ENCODE results near the gene FOXR1.

FOXR1 gene

DNA sequence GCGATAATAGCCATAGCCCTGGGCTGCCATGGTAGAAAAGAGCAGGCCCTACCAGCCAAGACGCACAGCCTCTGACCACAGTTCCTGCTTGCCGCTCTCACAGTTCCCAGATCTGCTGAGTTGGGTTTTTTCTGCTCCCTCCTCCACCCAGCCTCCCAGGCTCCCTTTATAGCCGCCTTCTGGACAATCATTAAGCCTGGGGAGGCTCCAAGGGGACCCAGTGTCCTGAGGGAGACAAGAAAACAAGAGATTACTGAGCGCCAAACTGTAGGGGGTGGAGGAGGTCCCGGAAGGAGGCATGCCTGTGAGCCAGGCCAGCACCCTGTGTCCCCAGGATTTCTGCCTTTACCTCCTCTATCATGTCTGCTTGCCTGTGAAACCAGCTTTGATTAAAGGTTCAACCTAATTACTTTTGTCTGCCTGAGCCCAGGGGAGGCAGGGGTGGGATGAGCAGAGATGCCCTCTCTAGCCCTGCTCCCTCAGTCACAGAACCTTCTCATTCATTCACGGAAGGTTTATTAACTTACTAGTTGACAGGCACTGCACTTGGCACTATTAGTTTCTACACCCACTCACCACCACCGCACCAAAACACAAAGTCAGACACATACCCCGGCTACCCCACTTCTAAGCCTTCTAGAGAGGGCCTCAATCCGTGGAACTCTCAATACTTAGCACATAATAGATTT lies 57.9 kb downstream of the FOXR1 start:
- Histone ChIP-seq H3K23ac (ENCODE audit: low read length in 2 of 2) (no peak overlapping the region), H2AFZ (ENCODE audit: low read depth, low read length) (no peak overlapping the region), H3K27me3 (ENCODE audit: control insufficient read depth in 1 of 2, insufficient read depth in 1 of 2, low read length in 2 of 2) (no peaks in the 10 kb centered on the region), H3K4me2 (ENCODE audit: low read length, poor library complexity, severe bottlenecking) (peak overlapping the region; percentile 88), H3K27ac (ENCODE audit: low read length, poor library complexity, severe bottlenecking) (peak overlapping the region; percentile 93), H3K14ac (ENCODE audit: low read length in 2 of 2) (no peak overlapping the region), H3K4me1 (ENCODE audit: control insufficient read depth, insufficient read depth, low read depth, low read length) (peaks cover 41% of the 10 kb centered on the region), H3K79me1 (replicated peaks; ENCODE audit: low read length, poor library complexity, severe bottlenecking) (peaks cover 32% of the 10 kb centered on the region), H4K8ac (ENCODE audit: low read length) (no peak overlapping the region), H3K36me3 (ENCODE audit: control insufficient read depth in 1 of 2, insufficient read depth in 2 of 2, low read depth in 1 of 2, low read length in 2 of 2) (peaks cover 24 to 38% of the 10 kb centered on the region in 2 experiments), H2AK5ac (ENCODE audit: low read length, severe bottlenecking) (peak overlapping the region; percentile 98), H3K9me3 (ENCODE audit: control insufficient read depth, low read length) (no peaks in the 10 kb centered on the region), H2BK120ac (ENCODE audit: low read depth, low read length) (peak overlapping the region; percentile 29), H3K4me3 (ENCODE audit: insufficient read depth in 1 of 2, low read depth in 1 of 2, low read length in 2 of 2) (peak overlapping the region; percentile 7 to 95), H2BK5ac (ENCODE audit: low read depth, low read length, poor library complexity, severe bottlenecking) (peak overlapping the region; percentile 24), H3K18ac (ENCODE audit: low read depth in 1 of 2, low read length in 2 of 2) (no peak overlapping the region), H2BK15ac (ENCODE audit: low read depth, poor library complexity, severe bottlenecking) (no peak overlapping the region), H3K9ac (ENCODE audit: low read length) (peak overlapping the region; percentile 85), H4K91ac (ENCODE audit: low read length) (peak overlapping the region; percentile 46), H3K4ac (ENCODE audit: low read depth in 1 of 2, low read length in 2 of 2) (peak overlapping the region in 1 of 2 experiments; percentile 26), H2BK12ac (ENCODE audit: low read length in 2 of 2) (peak overlapping the region in 1 of 2 experiments; percentile 60)
- DNase-seq = peak; percentile 44
- WGBS = 38% methylated on average over 10 of the region's 10 CpGs

GRCh38 chr11:119030029-119030328 lies 58.4 kb downstream of the FOXR1 start:
- H2BK120ac ChIP-seq (ENCODE audit: low read depth, low read length) = no peak overlapping the region
- H4K91ac ChIP-seq (ENCODE audit: low read length) = no peak overlapping the region
- no peak overlapping the region for H3K23ac ChIP-seq (ENCODE audit: low read length in 2 of 2)
- peak overlapping the region in 1 of 2 experiments; percentile 35 for H3K14ac ChIP-seq (ENCODE audit: low read length in 2 of 2)
- WGBS = 1% methylated on average over 13 of the region's 13 CpGs
- no peak overlapping the region for H2AK5ac ChIP-seq (ENCODE audit: low read length, severe bottlenecking)
- H3K27ac ChIP-seq (ENCODE audit: low read length, poor library complexity, severe bottlenecking) = peak overlapping the region; percentile 93
- H3K9ac ChIP-seq (ENCODE audit: low read length) = peak overlapping the region; percentile 85
- H3K4me3 ChIP-seq (ENCODE audit: insufficient read depth in 1 of 2, low read depth in 1 of 2, low read length in 2 of 2) = peak overlapping the region; percentile 89 to 95
- H3K4me2 ChIP-seq (ENCODE audit: low read length, poor library complexity, severe bottlenecking) = peak overlapping the region; percentile 88
- H2AFZ ChIP-seq (ENCODE audit: low read depth, low read length) = peak overlapping the region; percentile 85
- H3K79me1 ChIP-seq (replicated peaks; ENCODE audit: low read length, poor library complexity, severe bottlenecking) = peaks cover 27% of the 10 kb centered on the region
- H4K8ac ChIP-seq (ENCODE audit: low read length) = no peak overlapping the region
- H2BK15ac ChIP-seq (ENCODE audit: low read depth, poor library complexity, severe bottlenecking) = no peak overlapping the region
- peak overlapping the region; percentile 15 to 81 for H3K18ac ChIP-seq (ENCODE audit: low read depth in 1 of 2, low read length in 2 of 2)
- H3K9me3 ChIP-seq (ENCODE audit: control insufficient read depth, low read length) = no peaks in the 10 kb centered on the region
- peaks cover 20 to 33% of the 10 kb centered on the region in 2 experiments for H3K36me3 ChIP-seq (ENCODE audit: control insufficient read depth in 1 of 2, insufficient read depth in 2 of 2, low read depth in 1 of 2, low read length in 2 of 2)
- DNase-seq = no peak
- H3K4me1 ChIP-seq (ENCODE audit: control insufficient read depth, insufficient read depth, low read depth, low read length) = peaks cover 41% of the 10 kb centered on the region
- H3K27me3 ChIP-seq (ENCODE audit: control insufficient read depth in 1 of 2, insufficient read depth in 1 of 2, low read length in 2 of 2) = no peaks in the 10 kb centered on the region
- H2BK5ac ChIP-seq (ENCODE audit: low read depth, low read length, poor library complexity, severe bottlenecking) = no peak overlapping the region
- H2BK12ac ChIP-seq (ENCODE audit: low read length in 2 of 2) = no peak overlapping the region
- peak overlapping the region in 1 of 2 experiments; percentile 38 for H3K4ac ChIP-seq (ENCODE audit: low read depth in 1 of 2, low read length in 2 of 2)

DNA sequence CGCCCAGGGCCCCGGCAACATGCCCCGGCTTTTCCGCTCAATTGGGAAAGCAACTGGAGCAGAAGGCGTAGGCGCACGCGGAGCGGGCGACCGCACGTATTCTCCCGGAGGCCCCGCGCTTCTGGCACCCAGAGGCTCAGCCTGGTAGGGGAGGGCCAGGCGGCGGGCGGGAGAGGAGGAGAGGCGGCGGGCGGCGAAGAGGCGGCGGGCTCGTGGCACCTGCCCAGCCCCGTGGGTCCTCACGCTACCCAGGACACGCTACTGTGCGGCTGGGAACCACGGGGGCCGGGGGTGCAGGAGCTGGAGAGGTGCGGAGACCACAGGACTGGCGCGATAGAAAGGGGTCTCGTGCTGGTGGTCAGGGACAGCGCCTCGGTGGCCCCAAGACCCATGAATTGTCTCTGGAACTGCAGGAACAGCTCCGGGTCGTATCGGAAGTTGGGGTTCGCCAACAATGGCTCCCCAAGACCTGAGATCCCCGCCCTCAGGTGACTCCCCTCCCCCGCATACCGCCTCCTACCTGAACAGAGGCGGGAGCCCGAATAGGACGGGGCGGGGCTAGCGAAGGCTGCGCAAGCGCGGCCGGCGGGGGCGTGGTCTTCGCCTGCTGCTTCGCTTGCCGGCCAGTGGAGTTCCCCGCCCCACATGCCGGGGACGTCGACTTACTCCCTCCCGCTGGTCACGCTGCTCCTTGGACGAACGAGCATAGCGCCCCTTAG lies 58.9 kb downstream of the FOXR1 start, which contains the start of gene SLC37A4:
Gene SLC37A4 (minus strand): TSS at position 549 of the 719 bp plus-strand sequence.
- peak; percentile 96 for DNase-seq
- H3K9me3 ChIP-seq (ENCODE audit: control insufficient read depth, low read length) = no peaks in the 10 kb centered on the region
- H3K14ac ChIP-seq (ENCODE audit: low read length in 2 of 2) = peak within 1 kb of the TSS in 1 of 2 experiments; percentile 85
- no peak within 1 kb of the TSS for H4K91ac ChIP-seq (ENCODE audit: low read length)
- peak within 1 kb of the TSS; percentile 32 for H2BK15ac ChIP-seq (ENCODE audit: low read depth, poor library complexity, severe bottlenecking)
- WGBS = under 1% methylated on average over 54 of the region's 67 CpGs
- H3K27me3 ChIP-seq (ENCODE audit: control insufficient read depth in 1 of 2, insufficient read depth in 1 of 2, low read length in 2 of 2) = no peaks in the 10 kb centered on the region
- peak within 1 kb of the TSS; percentile 85 for H2BK5ac ChIP-seq (ENCODE audit: low read depth, low read length, poor library complexity, severe bottlenecking)
- peak within 1 kb of the TSS; percentile 88 for H3K4me2 ChIP-seq (ENCODE audit: low read length, poor library complexity, severe bottlenecking)
- H3K9ac ChIP-seq (ENCODE audit: low read length) = peak within 1 kb of the TSS; percentile 85
- peak within 1 kb of the TSS; percentile 53 to 69 for H3K4ac ChIP-seq (ENCODE audit: low read depth in 1 of 2, low read length in 2 of 2)
- no peak within 1 kb of the TSS for H2BK120ac ChIP-seq (ENCODE audit: low read depth, low read length)
- H2AK5ac ChIP-seq (ENCODE audit: low read length, severe bottlenecking) = peak within 1 kb of the TSS; percentile 33
- peak within 1 kb of the TSS in 1 of 2 experiments; percentile 57 for H3K23ac ChIP-seq (ENCODE audit: low read length in 2 of 2)
- H2AFZ ChIP-seq (ENCODE audit: low read depth, low read length) = peak within 1 kb of the TSS; percentile 85
- H3K4me1 ChIP-seq (ENCODE audit: control insufficient read depth, insufficient read depth, low read depth, low read length) = peaks cover 41% of the 10 kb centered on the region
- H2BK12ac ChIP-seq (ENCODE audit: low read length in 2 of 2) = peak within 1 kb of the TSS in 1 of 2 experiments; percentile 37
- peaks cover 24% of the 10 kb centered on the region for H3K79me1 ChIP-seq (replicated peaks; ENCODE audit: low read length, poor library complexity, severe bottlenecking)
- peak within 1 kb of the TSS; percentile 15 to 81 for H3K18ac ChIP-seq (ENCODE audit: low read depth in 1 of 2, low read length in 2 of 2)
- H3K4me3 ChIP-seq (ENCODE audit: insufficient read depth in 1 of 2, low read depth in 1 of 2, low read length in 2 of 2) = peak within 1 kb of the TSS; percentile 89 to 95
- peak within 1 kb of the TSS; percentile 93 for H3K27ac ChIP-seq (ENCODE audit: low read length, poor library complexity, severe bottlenecking)
- peak within 1 kb of the TSS; percentile 73 for H4K8ac ChIP-seq (ENCODE audit: low read length)
- peaks cover 15 to 28% of the 10 kb centered on the region in 2 experiments for H3K36me3 ChIP-seq (ENCODE audit: control insufficient read depth in 1 of 2, insufficient read depth in 2 of 2, low read depth in 1 of 2, low read length in 2 of 2)

All from mesenchymal stem cell (in vitro differentiated cells and primary cell).